ENCODE results near the gene SPATS1. TPM values are rescaled to one million over a fixed set of nuclear protein-coding genes. Genes with fewer than 3 reads are reported as not detected.

Gene SPATS1
- total and polyA plus RNA-seq, 2 donors (not counting 1 experiment from before 2014, with no cell fraction given): not detected

DNA sequence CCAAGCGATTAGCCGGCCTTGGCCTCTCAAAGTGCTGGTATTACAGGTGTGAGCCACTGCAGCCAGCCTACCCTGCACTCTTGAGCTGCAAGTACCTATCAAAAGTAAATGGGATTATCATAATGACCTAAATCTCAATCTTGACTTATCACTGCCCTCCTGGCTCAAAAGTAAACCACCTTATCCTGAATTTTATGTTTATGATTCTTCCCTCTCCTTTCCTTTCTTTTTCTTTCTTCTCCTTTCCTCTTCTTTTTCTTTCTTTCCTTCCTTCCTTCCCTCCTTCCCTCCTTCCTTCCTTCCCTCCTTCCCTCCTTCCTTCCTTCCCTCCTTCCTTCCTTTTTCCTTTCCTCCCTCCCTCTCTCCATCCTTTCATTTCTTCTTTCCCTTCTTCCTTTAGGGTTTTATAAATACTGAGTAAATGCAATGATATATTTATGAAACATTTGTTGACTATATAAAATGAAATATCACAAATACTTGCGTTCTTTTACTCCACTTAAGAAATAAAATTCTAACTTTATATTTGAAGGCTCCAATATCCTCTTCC, 21.0 kb downstream of the SPATS1 start:
- no peak overlapping the region for H3K4me3 Mint-ChIP-seq
- peaks cover 10% of the 10 kb centered on the region for H3K4me1 Mint-ChIP-seq
- H3K27me3 Mint-ChIP-seq: peaks cover 12% of the 10 kb centered on the region
- DNase-seq: no peak
- H3K36me3 ChIP-seq (replicated peaks in 1 of 2; ENCODE audit: control extremely low read depth in 1 of 2, control insufficient read depth in 1 of 2, extremely low read depth in 1 of 2, insufficient read depth in 2 of 2, low read length in 1 of 2): no peaks in the 10 kb centered on the region
- no peak overlapping the region for H2AFZ ChIP-seq (ENCODE audit: insufficient read depth, low read depth, low read length, poor library complexity, severe bottlenecking)
- intact Hi-C loops (cut with micrococcal nuclease): no loop called here
- no peak overlapping the region for H3K9ac ChIP-seq (ENCODE audit: low read length)
- H3K27ac ChIP-seq (ENCODE audit: low read length in 2 of 2): no peak overlapping the region
- CTCF ChIA-PET: interaction anchor here (0.6 kb wide), 1 partner anchor 1938 kb away, joined by 7 read pairs; no protein-coding TSS in a partner anchor
- H3K27ac Mint-ChIP-seq: no peak overlapping the region
- no peak overlapping the region for H3K4me3 ChIP-seq (ENCODE audit: control extremely low read depth in 1 of 5, extremely low read depth in 1 of 5, insufficient read depth in 1 of 5, low read depth in 2 of 5, low read length in 4 of 5)
- no peaks in the 10 kb centered on the region for H4K20me1 ChIP-seq (ENCODE audit: control insufficient read depth, insufficient read depth, low read length, poor library complexity, severe bottlenecking)
- H3K79me2 ChIP-seq (ENCODE audit: control insufficient read depth, insufficient read depth, low read length): no peaks in the 10 kb centered on the region
- H3K9me3 ChIP-seq (ENCODE audit: control extremely low read depth in 1 of 3, control insufficient read depth in 2 of 3, insufficient read depth in 1 of 3, low read length in 2 of 3): no peaks in the 10 kb centered on the region
- H3K27me3 ChIP-seq (replicated peaks in 1 of 4; ENCODE audit: control extremely low read depth in 1 of 4, control insufficient read depth in 3 of 4, insufficient read depth in 4 of 4, low read length in 3 of 4): peaks cover 0 to 11% (median 0%) of the 10 kb centered on the region in 4 experiments
- POLR2A ChIA-PET: no interaction called here
- WGBS (ENCODE audit: insufficient coverage): 93% methylated on average over 2 of the region's 3 CpGs
- no peak for ATAC-seq (ENCODE audit: low read depth)
- TF ChIP-seq, protein P1, sequence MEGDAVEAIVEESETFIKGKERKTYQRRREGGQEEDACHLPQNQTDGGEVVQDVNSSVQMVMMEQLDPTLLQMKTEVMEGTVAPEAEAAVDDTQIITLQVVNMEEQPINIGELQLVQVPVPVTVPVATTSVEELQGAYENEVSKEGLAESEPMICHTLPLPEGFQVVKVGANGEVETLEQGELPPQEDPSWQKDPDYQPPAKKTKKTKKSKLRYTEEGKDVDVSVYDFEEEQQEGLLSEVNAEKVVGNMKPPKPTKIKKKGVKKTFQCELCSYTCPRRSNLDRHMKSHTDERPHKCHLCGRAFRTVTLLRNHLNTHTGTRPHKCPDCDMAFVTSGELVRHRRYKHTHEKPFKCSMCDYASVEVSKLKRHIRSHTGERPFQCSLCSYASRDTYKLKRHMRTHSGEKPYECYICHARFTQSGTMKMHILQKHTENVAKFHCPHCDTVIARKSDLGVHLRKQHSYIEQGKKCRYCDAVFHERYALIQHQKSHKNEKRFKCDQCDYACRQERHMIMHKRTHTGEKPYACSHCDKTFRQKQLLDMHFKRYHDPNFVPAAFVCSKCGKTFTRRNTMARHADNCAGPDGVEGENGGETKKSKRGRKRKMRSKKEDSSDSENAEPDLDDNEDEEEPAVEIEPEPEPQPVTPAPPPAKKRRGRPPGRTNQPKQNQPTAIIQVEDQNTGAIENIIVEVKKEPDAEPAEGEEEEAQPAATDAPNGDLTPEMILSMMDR (IDR thresholded peaks at IDR 0.05): no peak
- TF ChIP-seq EZH2 (IDR thresholded peaks at IDR 0.05; ENCODE audit: borderline replicate concordance, insufficient read depth, low read depth, low read length, poor library complexity, severe bottlenecking): no peak
- no peaks in the 10 kb centered on the region for H3K4me1 ChIP-seq (ENCODE audit: control insufficient read depth in 2 of 2, insufficient read depth in 2 of 2, low read length in 2 of 2)
- no peak overlapping the region for H3K4me2 ChIP-seq (replicated peaks; ENCODE audit: low read depth, low read length, poor library complexity, severe bottlenecking)
- no peaks in the 10 kb centered on the region for H3K9me3 Mint-ChIP-seq (ENCODE audit: insufficient read depth)

DNA sequence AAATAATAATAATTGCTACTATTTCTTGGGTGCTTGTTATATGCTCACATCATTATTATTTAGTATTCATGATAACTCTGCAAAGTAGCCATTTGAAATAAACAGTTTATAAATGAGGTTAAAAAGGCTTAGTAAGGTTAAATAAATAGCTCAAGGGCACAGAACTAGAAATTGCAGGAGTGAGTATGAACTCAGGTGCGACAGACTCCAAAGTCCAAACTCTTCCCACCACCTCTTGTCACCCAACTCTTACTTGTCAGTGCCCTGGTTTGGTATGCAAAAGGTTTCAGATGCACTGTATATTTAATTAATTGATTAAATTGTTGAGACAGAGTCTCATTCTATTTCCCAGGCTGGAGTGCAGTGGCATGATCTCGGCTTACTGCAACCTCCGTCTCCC, 24.3 kb downstream of the SPATS1 start:
- H3K27me3 Mint-ChIP-seq: peaks cover 18% of the 10 kb centered on the region
- no peak for DNase-seq
- no peak overlapping the region for H3K27ac Mint-ChIP-seq
- no peak overlapping the region for H3K4me3 Mint-ChIP-seq
- peaks cover 10% of the 10 kb centered on the region for H3K4me1 Mint-ChIP-seq
- Histone ChIP-seq H3K9ac (ENCODE audit: low read length) (no peak overlapping the region), H3K9me3 (ENCODE audit: control extremely low read depth in 1 of 3, control insufficient read depth in 2 of 3, insufficient read depth in 1 of 3, low read length in 2 of 3) (no peaks in the 10 kb centered on the region), H3K27me3 (replicated peaks in 1 of 4; ENCODE audit: control extremely low read depth in 1 of 4, control insufficient read depth in 3 of 4, insufficient read depth in 4 of 4, low read length in 3 of 4) (peaks cover 0 to 4% (median 2%) of the 10 kb centered on the region in 4 experiments), H3K36me3 (replicated peaks in 1 of 2; ENCODE audit: control extremely low read depth in 1 of 2, control insufficient read depth in 1 of 2, extremely low read depth in 1 of 2, insufficient read depth in 2 of 2, low read length in 1 of 2) (no peaks in the 10 kb centered on the region), H3K79me2 (ENCODE audit: control insufficient read depth, insufficient read depth, low read length) (no peaks in the 10 kb centered on the region), H3K4me2 (replicated peaks; ENCODE audit: low read depth, low read length, poor library complexity, severe bottlenecking) (no peak overlapping the region), H2AFZ (ENCODE audit: insufficient read depth, low read depth, low read length, poor library complexity, severe bottlenecking) (no peak overlapping the region), H4K20me1 (ENCODE audit: control insufficient read depth, insufficient read depth, low read length, poor library complexity, severe bottlenecking) (no peaks in the 10 kb centered on the region), H3K27ac (ENCODE audit: low read length in 2 of 2) (no peak overlapping the region), H3K4me1 (ENCODE audit: control insufficient read depth in 2 of 2, insufficient read depth in 2 of 2, low read length in 2 of 2) (no peaks in the 10 kb centered on the region), H3K4me3 (ENCODE audit: control extremely low read depth in 1 of 5, extremely low read depth in 1 of 5, insufficient read depth in 1 of 5, low read depth in 2 of 5, low read length in 4 of 5) (no peak overlapping the region)
- WGBS (ENCODE audit: insufficient coverage): no CpG with 5 or more reads among the region's 3 CpGs
- POLR2A ChIA-PET: no interaction called here
- TF ChIP-seq, protein P1 (IDR thresholded peaks at IDR 0.05): no peak
- no peak for TF ChIP-seq EZH2 (IDR thresholded peaks at IDR 0.05; ENCODE audit: borderline replicate concordance, insufficient read depth, low read depth, low read length, poor library complexity, severe bottlenecking)
- ATAC-seq (ENCODE audit: low read depth): no peak
- CTCF ChIA-PET: no interaction called here
- no peaks in the 10 kb centered on the region for H3K9me3 Mint-ChIP-seq (ENCODE audit: insufficient read depth)
- intact Hi-C loops (cut with micrococcal nuclease): no loop called here
